ENCODE results near the gene ATG7.

GRCh38 chr3:11480663-11481298, 208.6 kb downstream of the ATG7 start:
- TF ChIP-seq CTCF (IDR thresholded peaks at IDR 0.05; ENCODE audit: low read depth, low read length) (no peak), MYC (IDR thresholded peaks at IDR 0.05; ENCODE audit: low read depth, low read length) (no peak)

Measured in NB4 (cell line).